T-helper 2 cell treated with Interferon-gamma antibody and Interleukin-4, amounts not matched to agents 5 μg/mL and 100 μg/mL, for 36 hours (primary cell): Measurements from ENCODE around the gene HAVCR1.
"Not testable (repeated sequence)": the region's sequence is repeated elsewhere in the genome, so short reads cannot be mapped to it uniquely, and the experiment has no call there.

Experiments used
- DNase-seq: peaks from one replicate; pipeline ENCODE4 v3.0.0; 2021; ENCODE audit warnings: low spot score
- H3K27ac Mint-ChIP-seq: one replicate; pipeline ENCODE4 v1.8.0; 2021; ENCODE audit warnings: mild to moderate bottlenecking, mixed read lengths
- H3K27me3 Mint-ChIP-seq: one replicate; pipeline ENCODE4 v1.8.0; 2021; ENCODE audit warnings: low read depth, mixed read lengths
- H3K36me3 Mint-ChIP-seq: one replicate; pipeline ENCODE4 v1.8.0; 2021; ENCODE audit warnings: low read depth, mixed read lengths
- H3K4me1 Mint-ChIP-seq: one replicate; pipeline ENCODE4 v1.8.0; 2021; ENCODE audit warnings: low read depth, mixed read lengths
- H3K4me3 Mint-ChIP-seq: one replicate; pipeline ENCODE4 v1.8.0; 2022; ENCODE audit warnings: mild to moderate bottlenecking, moderate library complexity, mixed read lengths
- H3K9me3 Mint-ChIP-seq: one replicate; pipeline ENCODE4 v1.8.0; 2021; ENCODE audit warnings: mixed read lengths

HAVCR1 gene

DNA sequence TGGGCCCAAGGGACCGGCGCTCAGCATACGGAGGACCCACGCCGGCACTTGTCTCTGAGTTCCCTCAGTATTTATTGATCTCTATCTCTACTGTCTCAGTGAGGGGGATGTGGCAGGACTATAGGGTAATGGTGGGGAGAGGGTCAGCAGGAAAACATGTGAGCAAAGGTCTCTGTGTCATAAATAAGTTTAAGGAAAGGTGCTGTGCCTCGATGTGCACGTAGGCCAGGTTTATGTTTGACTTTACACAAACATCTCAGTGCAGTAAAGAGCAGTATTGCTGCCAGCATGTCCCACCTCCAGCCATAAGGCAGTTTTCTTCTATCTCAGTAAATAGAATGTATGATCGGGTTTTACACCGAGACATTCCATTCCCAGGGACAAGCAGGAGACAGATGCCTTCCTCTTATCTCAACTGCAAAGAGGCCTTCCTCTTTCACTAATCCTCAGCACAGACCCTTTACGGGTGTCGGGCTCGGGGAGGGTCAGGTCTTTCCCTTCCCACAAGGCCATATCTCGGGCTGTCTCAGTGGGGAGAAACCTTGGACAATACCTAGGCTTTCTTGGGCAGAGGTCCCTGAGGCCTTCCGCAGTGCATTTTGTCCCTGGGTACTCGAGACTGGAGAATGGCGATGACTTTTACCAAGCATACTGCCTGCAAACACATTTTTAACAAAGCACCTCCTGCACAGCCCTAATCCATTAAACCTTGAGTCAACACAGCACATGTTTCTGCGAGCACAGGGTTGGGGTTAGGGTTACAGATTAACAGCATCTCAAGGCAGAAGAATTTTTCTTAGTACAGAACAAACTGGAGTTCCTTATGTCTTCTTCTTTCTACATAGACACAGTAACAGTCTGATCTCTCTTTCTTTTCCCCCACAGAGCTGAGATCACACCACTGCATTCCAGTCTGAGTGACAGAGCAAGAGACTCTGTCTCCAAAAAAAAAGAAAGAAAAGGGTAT lies 24.5 kb downstream of the HAVCR1 start:
- not testable (repeated sequence) for H3K27me3 Mint-ChIP-seq, H3K4me3 Mint-ChIP-seq, H3K9me3 Mint-ChIP-seq, DNase-seq
- peaks cover 56% of the 10 kb centered on the region for H3K4me1 Mint-ChIP-seq
- peaks cover 29% of the 10 kb centered on the region for H3K36me3 Mint-ChIP-seq
- peak overlapping the region; percentile 71 for H3K27ac Mint-ChIP-seq

DNA sequence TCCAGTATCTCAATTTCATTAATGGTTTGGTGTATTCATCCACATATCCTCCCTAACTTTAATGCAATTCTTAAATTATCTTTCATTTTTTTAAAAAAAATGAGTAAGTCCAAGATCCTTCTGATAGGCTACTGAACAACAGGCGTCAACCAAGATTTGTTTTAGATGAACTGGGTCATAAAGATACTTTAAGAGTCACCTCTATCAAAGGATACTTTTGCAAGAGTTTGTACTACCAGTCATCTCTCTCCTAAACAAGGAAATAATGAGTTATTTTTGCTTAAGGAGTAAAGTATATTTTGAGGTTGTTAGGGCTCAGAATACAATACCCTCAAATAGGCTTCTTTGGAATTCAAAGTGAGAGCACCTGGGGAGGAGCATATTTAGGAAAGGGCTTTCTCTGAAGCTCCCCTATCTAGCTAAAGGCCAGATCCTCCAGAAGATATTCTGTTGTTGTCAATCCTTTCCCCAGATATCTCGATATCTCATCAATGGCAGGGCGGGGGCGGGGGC lies 25.8 kb downstream of the HAVCR1 start:
- peak overlapping the region; percentile 48 for H3K4me3 Mint-ChIP-seq
- no peaks in the 10 kb centered on the region for H3K27me3 Mint-ChIP-seq
- H3K36me3 Mint-ChIP-seq, result peaks cover 32% of the 10 kb centered on the region
- peak overlapping the region; percentile 22 for H3K27ac Mint-ChIP-seq
- DNase-seq, result no peak
- H3K4me1 Mint-ChIP-seq, result peaks cover 57% of the 10 kb centered on the region
- no peaks in the 10 kb centered on the region for H3K9me3 Mint-ChIP-seq

DNA sequence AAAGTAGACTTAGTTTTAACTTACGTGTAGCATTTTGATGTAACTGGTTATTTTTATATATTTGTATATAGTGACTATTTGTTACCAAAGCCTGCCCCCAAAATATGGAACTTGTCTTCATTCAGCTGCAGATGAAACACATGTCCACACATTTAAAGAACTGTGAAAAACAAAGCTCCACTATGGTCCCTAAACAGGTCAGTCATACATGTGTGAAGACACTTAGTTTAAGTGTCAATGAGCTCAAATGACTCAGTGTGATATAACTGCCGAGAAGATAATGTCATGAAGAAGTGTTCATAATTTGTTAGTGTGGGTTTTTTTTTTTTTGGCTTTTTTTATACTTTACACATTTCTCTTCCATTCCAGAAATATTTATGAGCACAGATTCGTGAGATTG lies 28.2 kb downstream of the HAVCR1 start:
- DNase-seq, result no peak
- no peaks in the 10 kb centered on the region for H3K27me3 Mint-ChIP-seq
- H3K36me3 Mint-ChIP-seq, result peaks cover 25% of the 10 kb centered on the region
- peaks cover 68% of the 10 kb centered on the region for H3K4me1 Mint-ChIP-seq
- peak overlapping the region; percentile 29 for H3K27ac Mint-ChIP-seq
- no peak overlapping the region for H3K4me3 Mint-ChIP-seq
- H3K9me3 Mint-ChIP-seq, result no peaks in the 10 kb centered on the region

DNA sequence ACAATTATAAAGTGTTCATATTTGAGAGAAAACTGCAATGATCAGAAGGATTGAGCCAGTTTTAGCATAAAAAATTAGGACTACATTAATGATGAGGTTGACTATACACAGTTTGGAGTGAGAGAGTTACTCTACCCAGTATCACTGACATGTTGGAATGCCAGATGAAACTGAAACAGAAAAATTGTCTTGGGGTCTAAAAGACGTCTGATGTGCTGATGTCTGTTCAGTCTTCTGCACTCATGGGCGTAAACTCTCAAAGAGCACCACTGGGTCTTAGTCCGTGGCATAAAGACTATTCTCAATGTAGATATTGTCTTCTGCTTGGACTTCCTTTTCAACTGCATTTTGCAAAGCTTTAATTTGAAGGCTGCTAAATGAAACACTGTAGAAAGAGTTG lies 29.5 kb downstream of the HAVCR1 start:
- no peak for DNase-seq
- Mint-ChIP-seq H3K27ac (peak overlapping the region; percentile 66), H3K4me3 (peak overlapping the region; percentile 32), H3K4me1 (peaks cover 74% of the 10 kb centered on the region), H3K9me3 (no peaks in the 10 kb centered on the region), H3K27me3 (no peaks in the 10 kb centered on the region), H3K36me3 (peaks cover 24% of the 10 kb centered on the region)

DNA sequence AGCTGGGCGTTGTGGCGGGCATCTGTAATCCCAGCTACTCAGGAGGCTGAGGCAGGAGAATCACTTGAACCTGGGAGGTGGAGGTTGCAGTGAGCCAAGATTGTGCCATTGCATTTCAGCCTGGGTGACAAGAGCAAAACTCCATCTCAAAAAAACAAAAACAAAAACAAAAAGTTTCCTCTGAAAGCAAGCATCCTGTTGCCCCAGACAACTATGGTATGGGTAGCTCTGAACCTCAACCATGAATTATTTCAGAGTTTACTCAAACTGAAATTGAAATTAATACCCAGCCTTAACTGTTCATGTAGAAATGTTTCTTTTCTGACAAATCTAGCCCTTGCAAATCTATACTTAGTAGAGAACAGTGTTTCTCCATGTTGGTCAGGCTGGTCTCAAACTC lies 31.3 kb downstream of the HAVCR1 start:
- H3K27ac Mint-ChIP-seq, result peak overlapping the region; percentile 85
- not testable (repeated sequence) for DNase-seq, H3K27me3 Mint-ChIP-seq, H3K9me3 Mint-ChIP-seq
- peaks cover 72% of the 10 kb centered on the region for H3K4me1 Mint-ChIP-seq
- peaks cover 22% of the 10 kb centered on the region for H3K36me3 Mint-ChIP-seq
- H3K4me3 Mint-ChIP-seq, result peak overlapping the region; percentile 24

DNA sequence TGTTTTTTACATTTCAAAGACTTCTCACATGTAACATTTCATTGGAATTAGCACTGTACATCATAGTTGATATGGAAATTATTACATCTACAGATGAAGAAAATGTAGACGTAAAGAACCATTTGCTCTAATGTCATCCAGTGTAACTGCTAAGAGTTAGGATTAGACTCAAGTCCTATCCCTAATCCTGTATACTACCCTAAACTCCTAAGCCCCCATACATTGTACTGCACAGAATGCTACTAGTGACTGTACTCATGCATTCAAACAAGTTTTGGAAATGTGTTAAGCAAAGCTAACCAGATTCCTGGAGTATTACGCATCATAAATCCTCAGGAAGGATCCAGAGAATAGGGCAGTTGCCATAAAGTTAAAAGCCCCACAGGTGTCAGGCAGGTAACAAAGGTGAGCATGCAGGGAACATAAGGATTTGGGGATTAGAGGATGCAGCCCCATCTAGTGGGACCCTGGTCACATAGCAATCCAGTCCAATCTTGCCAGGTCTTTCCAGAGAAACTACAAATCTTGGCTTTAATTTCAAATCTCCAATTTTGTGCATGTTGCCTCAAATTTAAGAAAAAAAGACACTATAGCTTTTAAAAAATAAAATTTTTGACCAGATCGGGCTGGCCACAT lies 32.0 kb downstream of the HAVCR1 start:
- Mint-ChIP-seq H3K36me3 (peaks cover 23% of the 10 kb centered on the region), H3K27me3 (no peaks in the 10 kb centered on the region), H3K4me3 (peak overlapping the region; percentile 24), H3K9me3 (no peaks in the 10 kb centered on the region), H3K27ac (peak overlapping the region; percentile 85), H3K4me1 (peaks cover 74% of the 10 kb centered on the region)
- DNase-seq, result no peak

DNA sequence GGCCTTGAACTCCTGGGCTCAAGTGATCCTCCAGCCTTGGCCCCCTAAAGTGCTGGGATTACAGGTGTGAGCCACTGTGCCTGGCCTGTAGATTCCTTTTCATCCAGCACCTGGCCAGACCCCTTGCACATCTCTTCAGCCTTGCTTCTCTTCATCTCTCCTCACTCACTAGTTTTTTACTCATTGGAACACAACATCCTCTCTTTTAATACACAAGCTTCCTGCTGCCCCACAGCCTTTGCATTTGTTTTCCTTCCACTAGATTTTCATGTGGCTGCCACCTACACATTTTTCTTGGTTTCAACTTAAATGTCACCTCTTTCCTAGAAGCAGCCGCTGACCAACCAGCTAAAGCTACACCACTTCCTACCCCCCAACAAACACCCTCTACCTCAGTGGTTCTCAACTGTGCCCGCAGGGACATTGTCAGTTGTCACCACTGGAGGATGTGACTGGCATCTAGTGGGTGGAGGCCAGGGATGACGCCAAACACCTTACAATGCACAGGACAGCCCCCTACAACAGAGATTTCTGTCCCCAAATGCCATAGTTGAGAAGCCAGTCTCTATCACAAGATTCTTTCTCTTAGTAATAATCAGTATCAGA lies 33.7 kb downstream of the HAVCR1 start:
- H3K4me3 Mint-ChIP-seq, result peak overlapping the region; percentile 63
- H3K27me3 Mint-ChIP-seq, result no peaks in the 10 kb centered on the region
- peak overlapping the region; percentile 91 for H3K27ac Mint-ChIP-seq
- H3K4me1 Mint-ChIP-seq, result peaks cover 71% of the 10 kb centered on the region
- H3K36me3 Mint-ChIP-seq, result peaks cover 21% of the 10 kb centered on the region
- DNase-seq, result peak; percentile 88
- H3K9me3 Mint-ChIP-seq, result no peaks in the 10 kb centered on the region

DNA sequence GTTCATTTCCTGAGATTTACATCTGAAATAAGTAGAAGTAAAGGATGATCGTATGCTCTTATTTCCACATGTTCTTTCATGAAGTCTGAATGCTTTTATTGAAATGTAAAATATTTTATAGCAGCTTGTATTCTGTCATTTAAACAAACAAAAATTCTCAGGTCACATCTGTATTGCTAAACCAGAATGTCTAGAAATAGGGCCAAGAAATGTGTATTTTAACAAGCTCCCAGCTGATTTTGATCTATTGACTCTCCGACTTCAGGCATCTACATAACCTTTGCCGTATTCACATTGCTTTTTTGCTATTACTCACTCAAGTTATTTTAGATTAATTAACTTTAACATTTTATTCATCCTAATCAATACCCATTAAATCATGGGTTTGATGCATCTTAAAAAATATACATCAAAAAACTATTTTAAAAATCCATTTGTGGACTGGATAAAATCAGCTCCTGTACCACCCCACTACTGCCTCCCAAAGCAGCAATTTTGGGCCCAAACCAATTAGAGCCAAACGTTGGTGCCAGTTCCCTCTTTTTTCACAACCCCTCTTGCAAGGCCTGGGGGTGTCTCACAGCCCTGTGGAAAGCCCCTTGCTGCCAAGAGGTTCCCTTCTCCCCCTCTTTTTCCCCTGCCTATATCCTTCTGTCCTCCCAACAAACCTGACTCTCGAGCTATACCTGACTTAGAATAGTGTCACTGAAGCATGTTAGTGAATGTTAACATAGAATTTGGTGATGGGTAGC lies 34.5 kb downstream of the HAVCR1 start:
- Mint-ChIP-seq H3K27me3 (no peaks in the 10 kb centered on the region), H3K4me1 (peaks cover 62% of the 10 kb centered on the region), H3K9me3 (peaks cover 5% of the 10 kb centered on the region), H3K36me3 (peaks cover 25% of the 10 kb centered on the region), H3K4me3 (peak overlapping the region; percentile 63), H3K27ac (peak overlapping the region; percentile 91)
- DNase-seq, result no peak

DNA sequence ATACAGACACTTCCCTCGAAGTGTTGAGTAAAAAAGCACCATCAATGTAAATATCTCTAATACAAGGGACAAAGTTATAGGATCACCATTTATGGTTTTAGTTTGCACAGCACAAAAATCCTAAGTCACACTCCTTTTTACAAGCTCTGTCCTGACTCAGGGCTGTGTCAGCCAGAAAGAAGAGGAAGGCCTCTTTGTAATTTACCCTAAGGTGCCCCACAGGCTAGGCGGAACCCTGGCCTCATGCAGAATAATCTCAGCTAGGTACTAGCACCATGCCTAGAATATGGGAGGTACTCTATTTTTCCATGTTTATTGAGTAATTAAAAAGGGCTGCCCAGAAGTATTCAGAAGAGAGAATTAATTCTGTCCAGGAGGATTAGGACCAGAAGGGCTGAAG lies 36.9 kb downstream of the HAVCR1 start:
- no peak for DNase-seq
- H3K27me3 Mint-ChIP-seq, result no peaks in the 10 kb centered on the region
- peak overlapping the region; percentile 63 for H3K27ac Mint-ChIP-seq
- peaks cover 16% of the 10 kb centered on the region for H3K9me3 Mint-ChIP-seq
- peaks cover 47% of the 10 kb centered on the region for H3K4me1 Mint-ChIP-seq
- H3K36me3 Mint-ChIP-seq, result peaks cover 25% of the 10 kb centered on the region
- no peak overlapping the region for H3K4me3 Mint-ChIP-seq

DNA sequence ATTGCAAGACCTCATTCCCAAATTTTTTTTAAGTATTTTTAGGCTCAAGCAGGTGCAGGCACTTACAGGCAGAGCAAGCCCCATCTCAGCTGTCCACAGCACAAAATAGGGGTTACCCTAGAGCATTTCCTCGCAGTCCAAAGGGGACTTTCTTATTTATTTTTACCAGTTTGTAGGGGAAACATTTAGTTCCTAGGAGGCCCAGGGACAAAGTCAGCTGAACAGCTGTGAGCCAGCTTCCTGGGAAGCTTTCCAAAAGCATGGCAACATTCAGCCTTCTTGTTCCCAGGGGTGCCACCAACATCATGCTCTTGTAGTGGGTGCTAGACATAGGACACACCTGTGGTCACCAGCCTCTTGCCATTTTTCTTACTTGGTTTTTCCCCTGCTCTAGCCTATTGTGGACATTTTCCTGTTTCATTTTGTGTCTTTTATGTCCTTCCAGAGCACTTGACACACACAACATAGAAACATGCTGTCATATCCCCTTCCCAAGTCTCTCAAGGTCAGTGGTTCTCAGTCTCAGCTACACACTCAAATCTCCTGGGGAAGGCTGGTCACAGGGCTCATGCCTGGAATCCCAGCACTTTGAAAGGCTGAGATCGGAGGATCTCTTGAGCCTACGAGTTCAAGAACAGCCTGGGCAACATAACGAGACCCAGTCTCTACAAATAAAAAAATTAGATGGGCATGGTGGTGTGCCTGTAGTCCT lies 38.2 kb downstream of the HAVCR1 start:
- H3K4me1 Mint-ChIP-seq, result peaks cover 36% of the 10 kb centered on the region
- H3K27ac Mint-ChIP-seq, result peak overlapping the region; percentile 20

DNA sequence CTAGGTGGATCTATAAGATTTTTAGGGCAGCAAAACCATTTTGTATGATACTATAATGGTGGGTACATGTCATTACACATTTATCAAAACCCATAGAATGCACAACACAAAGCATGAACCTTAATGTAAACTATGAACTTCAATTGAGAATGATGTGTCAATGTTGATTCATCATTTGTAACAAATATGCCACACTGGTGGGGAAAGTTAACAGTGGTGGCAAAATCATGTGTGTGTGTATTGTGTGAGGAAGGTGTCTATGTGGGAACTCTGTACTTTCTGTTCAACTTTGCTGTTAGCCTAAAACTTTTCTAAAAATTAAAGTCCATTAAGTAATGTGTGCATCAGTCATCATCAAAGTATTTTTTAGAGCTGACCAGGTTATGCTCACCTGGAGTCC lies 38.9 kb downstream of the HAVCR1 start:
- peaks cover 16% of the 10 kb centered on the region for H3K9me3 Mint-ChIP-seq
- H3K36me3 Mint-ChIP-seq, result peaks cover 27% of the 10 kb centered on the region
- no peak overlapping the region for H3K27ac Mint-ChIP-seq
- peaks cover 29% of the 10 kb centered on the region for H3K4me1 Mint-ChIP-seq
- no peak overlapping the region for H3K4me3 Mint-ChIP-seq
- DNase-seq, result no peak
- H3K27me3 Mint-ChIP-seq, result no peaks in the 10 kb centered on the region

More for the DNA sequence above, 38.2 kb downstream of the HAVCR1 start:
- H3K27me3 Mint-ChIP-seq, result no peaks in the 10 kb centered on the region
- H3K36me3 Mint-ChIP-seq, result peaks cover 29% of the 10 kb centered on the region
- H3K9me3 Mint-ChIP-seq, result peaks cover 16% of the 10 kb centered on the region
- DNase-seq, result no peak
- no peak overlapping the region for H3K4me3 Mint-ChIP-seq

DNA sequence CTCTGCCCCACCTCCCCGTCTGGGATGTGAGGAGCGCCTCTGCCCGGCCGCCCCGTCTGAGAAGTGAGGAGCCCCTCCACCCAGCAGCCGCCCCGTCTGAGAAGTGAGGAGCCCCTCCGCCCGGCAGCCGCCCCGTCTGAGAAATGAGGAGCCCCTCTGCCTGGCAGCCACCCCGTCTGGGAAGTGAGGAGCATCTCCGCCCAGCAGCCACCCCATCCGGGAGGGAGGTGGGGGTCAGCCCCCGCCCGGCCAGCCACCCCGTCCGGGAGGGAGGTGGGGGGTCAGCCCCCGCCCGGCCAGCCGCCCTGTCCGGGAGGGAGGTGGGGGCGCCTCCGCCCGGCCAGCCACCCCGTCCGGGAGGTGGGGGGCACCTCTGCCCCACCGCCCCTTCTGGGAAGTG lies 44.8 kb downstream of the HAVCR1 start:
- H3K4me1 Mint-ChIP-seq, H3K27me3 Mint-ChIP-seq, H3K4me3 Mint-ChIP-seq, DNase-seq, H3K27ac Mint-ChIP-seq: not testable (repeated sequence)
- H3K9me3 Mint-ChIP-seq, result peaks cover 30% of the 10 kb centered on the region
- H3K36me3 Mint-ChIP-seq, result peaks cover 16% of the 10 kb centered on the region

DNA sequence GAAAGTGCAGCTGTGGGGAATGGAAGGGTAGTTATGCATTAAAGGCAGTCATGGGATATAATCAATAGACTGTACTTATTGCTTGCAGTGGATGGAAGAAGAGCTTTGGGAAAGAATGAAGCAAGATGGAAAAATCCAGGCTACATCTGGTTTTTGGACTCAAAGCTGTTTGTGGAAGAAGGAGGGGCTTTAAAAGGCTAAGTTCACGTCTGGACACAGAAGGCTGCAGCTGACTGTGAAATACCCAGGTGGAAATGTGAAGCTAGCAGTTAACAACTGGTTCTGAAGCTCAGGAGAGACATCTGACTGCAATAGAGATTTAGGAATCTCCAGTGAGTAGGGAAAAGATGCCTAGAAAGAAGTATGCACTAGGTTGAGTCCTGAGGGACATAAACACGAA lies 52.7 kb downstream of the HAVCR1 start:
- H3K27ac Mint-ChIP-seq, result no peak overlapping the region
- H3K9me3 Mint-ChIP-seq, result peaks cover 34% of the 10 kb centered on the region
- no peaks in the 10 kb centered on the region for H3K27me3 Mint-ChIP-seq
- H3K4me3 Mint-ChIP-seq, result no peak overlapping the region
- no peak for DNase-seq
- peaks cover 11% of the 10 kb centered on the region for H3K4me1 Mint-ChIP-seq
- H3K36me3 Mint-ChIP-seq, result peaks cover 17% of the 10 kb centered on the region
